Left renal pelvis (tissue), 4 donors: ENCODE data around the gene CPT1B. TPM values are rescaled to one million over a fixed set of nuclear protein-coding genes. Genes with fewer than 3 reads are reported as not detected.

Experiments
- DNase-seq, 4 donors: peaks; one replicate each; pipeline ENCODE4 v3.0.0-alpha.2; 2013; ENCODE audit warnings: low read depth in 4 of 4, low spot score in 3 of 4
- polyA plus RNA-seq, 4 donors: library from polyadenylated mRNA; unstranded; fragments of 120-200 nt; gene quantifications; one replicate each; pipeline ENCODE4 v1.2.1, GENCODE V29; 2013; ENCODE audit not compliant: insufficient read length in 4 of 4

The CPT1B gene
- polyA plus RNA-seq, 4 donors = 7.5 to 17.4 (median 10.2) TPM

DNA sequence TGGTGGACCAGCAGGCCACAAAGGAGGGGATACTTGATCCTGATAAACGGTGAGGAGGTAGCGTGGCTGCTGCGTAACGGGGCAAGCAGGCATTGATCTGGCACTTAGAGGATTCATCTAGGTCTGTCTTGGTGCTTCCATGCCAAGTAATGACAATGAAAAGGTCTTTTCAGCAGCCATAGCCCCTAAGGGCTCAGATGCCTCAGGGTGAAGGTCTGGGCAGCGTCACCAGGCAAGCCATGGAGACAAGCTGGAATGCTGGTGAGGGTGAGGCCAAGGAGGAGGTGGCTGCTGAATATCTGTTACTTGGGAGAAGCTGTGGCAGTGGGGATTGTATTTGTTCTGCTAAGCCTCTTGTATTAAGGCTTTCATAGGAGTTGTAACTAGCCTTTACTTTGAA is 9.2 kb upstream of the CPT1B start:
- DNase-seq = no peak

GRCh38 chr22:50586416-50586815 is 8.2 kb upstream of the CPT1B start:
- DNase-seq = no peak

DNA sequence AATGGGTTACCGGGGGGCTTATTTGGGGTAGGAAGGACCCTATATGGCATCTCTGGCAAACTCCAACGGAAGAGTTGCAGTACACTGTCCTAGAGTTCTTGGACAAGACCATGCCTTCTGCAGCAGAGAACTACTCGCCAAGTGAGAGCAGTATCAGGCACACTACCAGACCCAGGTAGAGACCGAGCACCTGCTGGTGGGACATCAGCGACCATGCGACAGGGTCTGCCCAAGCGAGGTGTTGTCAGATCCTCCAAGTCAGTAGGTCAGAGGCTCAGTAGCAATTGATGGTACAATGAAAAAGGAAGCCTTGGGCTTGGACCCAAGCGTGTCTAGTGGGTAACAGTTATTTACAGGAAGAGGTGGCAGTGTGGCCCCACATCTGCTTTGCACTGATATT is 7.6 kb upstream of the CPT1B start:
- no peak for DNase-seq

GRCh38 chr22:50585238-50585637 is 7.0 kb upstream of the CPT1B start:
- DNase-seq = no peak

- no peak for DNase-seq
These were observed 6.2 kb upstream of the CPT1B start for GRCh38 chr22:50584106-50585096.

DNA sequence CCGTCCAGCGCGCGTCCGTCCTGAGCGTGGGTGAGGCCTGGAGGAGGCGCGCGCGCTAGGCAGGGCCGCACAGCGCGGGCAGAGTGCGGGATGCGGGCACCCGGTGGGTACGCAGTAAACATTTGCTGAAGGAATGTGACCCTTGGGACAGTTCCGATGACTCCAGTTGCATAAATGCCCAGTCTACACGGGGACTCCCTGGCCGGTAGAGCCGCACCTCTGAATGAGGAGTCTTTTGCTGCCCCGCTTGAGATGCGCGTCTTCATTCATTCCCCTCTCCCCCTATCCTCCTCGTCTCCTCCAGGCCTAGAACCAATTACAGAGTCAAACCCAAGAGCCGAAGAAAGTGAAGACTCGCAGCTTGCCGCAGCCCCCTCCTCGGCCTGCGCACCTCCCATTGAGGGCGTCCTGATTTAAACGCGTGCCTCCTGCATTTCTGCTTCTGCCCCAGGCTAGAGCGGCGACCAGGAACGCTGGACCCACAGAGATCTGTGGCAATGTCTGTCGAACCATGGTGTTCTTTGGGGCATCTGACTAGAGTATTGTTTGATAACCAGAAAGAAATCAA is 5.2 kb upstream of the CPT1B start:
- no peak for DNase-seq

- peak; percentile 93 to 95 (median 95) for DNase-seq
These were observed 4.5 kb upstream of the CPT1B start, which contains the start of gene CHKB for GRCh38 chr22:50582493-50583293. CHKB (minus strand) TSS chr22:50582849; CDS start chr22:50582781, 68 bp downstream.

DNA sequence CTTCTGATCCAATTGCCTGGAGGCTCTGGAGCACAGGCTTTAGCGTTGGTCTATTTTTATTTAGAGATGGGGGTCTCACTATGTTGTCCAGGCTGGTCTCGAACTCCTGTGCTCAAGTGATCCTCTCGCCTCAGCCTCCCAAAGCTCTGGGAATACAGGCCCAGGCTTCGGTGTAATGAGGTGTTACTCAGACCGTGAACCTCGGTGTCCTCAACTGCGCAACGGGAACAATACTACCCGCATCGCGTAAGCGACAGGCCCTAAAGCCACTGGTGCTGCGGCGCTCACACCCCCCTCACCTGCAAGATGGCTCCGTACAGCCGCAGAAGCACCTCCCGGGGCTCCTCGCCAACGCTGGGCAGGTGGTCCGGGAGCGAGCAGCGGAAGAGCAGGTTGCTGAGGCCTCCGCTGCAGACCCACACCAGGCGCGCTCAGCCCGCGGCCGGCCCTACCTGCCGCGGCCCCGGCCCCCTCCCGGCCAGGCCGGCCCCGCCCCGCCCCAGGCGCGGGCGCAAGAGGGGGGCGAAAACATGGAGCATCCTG is 3.8 kb upstream of the CPT1B start:
- DNase-seq = no peak

DNA sequence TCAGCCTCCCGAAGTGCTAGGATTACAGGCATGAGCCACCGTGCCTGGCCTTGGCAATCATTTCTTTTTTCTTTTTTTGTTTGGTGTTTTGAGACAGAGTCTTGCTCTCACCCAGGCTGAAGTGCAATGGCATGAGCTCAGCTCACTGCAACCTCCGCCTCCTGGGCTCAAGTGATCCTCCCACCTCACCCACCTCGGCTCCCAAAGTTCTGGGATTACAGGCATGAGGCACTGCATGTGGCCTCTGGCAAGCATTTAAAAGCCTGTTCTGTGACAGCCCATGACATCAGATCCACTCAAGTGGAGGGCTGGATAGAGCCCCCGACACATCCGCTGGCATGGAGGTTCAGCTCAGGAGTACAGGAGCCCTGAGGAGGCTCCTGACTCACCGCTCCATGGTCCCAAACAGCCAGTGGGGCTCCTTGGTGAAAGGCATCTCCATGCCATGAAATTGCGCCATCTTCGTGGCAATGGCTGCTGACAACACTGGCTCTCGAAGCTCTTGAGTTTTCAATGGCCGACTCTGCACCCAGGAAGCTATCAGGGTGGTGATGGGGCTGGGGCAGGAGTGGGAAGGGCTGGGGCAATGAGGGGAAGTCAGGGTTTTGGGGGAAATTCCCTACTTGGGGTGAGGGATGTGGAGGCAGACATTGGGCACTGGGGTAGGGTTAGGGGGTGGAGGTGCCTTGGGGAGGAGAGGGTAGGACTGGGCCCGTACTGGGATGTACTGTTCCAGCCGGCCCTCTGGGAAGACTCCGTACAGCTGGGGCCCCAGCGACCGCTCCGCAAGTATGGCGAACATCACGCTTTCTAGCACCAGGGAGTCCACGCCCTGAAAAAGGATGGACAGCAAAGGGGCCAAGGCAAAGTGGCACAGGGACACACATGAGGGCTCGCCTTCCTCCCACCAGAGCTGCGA is 3.1 kb upstream of the CPT1B start:
- DNase-seq = no peak

DNA sequence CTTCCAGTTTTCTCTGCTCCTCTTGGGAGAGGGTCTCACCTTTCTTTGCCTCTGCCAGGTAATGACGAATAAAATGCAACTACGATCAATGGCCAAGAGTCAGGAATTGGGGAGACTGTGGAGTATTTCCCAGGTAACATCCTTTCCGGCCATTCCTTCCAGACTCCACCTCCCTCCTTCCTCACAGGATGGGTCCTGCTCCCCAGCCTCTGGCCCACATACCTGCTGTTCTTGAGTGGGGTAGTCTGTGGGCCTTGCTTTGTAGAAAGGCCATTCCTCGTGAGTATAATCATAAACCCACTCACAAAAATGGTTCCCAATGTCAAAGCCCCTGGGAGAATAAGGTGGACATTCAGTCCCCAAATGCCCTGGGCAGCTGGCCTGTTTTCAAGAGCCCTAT is 1.5 kb upstream of the CPT1B start:
- no peak for DNase-seq

DNA sequence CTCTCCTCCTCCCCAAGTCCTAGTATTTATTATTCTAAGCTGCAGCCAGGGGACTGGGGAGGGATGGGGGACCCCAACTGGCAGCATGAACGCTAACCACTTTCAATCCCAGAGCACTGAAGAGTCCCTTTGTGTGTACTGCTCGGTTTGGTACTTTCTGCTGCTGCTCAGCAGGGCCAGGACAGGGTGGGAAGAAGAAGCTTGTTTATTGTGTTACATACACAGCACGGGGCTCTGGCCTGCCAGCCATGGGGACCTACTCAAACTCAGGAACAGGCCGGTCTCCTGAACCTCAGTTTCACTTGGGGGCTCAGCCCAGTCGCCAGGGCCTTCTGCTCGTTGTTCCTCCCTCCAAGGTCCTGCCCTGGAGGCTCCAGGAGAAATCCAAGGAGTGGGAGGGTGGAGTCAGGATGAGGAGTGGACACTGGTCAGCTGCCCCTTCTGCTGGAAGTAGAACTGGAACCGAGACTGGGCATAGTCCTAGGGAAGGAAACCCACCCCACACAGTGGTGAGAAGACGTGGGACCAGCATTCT is 616 bp upstream of the CPT1B start:
- DNase-seq = no peak

DNA sequence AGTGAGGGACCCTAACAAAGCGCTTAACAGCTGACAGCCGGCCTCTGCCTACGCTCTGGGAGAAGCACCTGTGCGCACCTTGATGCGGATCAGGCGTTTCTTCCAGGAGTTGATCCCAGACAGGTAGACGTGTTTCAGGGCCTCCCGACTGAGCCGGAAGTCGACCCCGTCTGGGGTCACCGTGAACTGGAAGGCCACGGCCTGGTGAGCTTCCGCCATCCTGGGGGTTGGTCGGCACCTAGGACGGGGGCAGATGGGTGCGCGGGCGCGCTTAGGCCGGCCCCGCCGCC is 585 bp downstream of the CPT1B start:
- DNase-seq = no peak

DNA sequence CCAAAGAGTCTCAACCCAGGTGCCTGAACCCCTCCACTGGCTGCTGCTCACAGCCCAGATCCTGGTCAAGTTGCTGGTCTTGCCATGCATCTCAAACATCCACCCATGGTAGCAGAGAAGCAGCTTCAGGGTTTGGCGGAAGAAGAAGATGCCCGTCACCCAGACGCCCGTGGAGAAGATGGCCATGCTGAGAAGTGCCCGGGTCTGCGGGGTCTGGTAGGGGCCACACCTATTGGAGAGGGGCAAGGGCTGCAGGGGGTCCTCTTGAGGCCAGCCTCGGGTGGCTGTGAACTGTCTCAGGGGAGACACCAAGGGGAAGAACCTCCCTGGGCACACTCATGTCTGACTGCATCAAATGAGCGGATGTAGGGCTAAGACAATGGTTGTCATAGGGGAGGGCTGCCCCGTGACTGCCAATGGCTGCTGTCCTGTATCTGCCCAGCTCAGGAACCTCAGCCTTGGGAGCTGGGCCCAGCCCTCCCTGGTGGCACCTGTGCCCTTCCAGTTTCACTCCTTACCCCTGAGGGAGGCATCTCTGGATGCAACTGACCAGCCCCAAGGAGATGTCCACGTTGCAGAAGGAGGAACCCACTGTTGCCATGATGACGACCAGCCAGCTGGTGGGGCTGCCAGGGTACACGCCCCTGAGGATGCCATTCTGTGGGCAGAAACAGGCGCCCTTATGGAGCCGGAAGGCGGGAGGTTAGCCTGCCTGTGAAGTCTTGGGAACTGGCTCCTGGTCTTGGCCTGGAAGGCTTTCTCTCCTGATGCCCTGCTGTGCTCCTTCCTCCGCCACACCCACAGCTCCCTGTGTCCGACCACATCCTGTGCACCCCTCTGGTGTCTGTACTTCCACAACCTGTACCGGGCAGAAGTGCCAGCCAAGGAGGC is 1.2 kb downstream of the CPT1B start:
- DNase-seq = no peak

GRCh38 chr22:50576070-50576469 is 2.2 kb downstream of the CPT1B start:
- DNase-seq = no peak

DNA sequence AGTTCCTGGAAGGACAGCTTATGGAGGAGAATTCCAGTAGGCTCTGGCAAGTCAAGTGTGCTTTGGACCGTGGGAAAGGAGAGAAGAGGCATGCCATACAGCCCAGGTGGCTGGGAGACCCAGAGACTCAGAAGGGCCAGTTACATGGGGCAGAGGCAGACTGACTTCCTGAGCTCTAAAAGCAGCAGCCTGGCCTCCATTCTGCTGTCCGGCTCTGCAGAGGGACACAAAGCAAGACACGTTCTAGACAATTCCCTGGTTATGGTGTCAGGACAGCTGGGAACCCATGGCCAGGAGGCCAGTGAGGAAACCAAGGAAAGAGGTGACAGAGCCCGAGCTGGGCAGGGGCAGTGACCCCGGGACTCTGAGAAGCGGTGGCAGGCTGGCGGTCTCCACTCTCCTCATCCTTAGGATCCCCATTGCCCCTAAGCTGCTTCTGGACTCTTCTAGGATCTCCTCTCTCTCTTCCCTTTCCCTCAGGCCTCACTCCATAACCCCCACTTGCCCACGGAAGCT is 2.7 kb downstream of the CPT1B start:
- DNase-seq = no peak

DNA sequence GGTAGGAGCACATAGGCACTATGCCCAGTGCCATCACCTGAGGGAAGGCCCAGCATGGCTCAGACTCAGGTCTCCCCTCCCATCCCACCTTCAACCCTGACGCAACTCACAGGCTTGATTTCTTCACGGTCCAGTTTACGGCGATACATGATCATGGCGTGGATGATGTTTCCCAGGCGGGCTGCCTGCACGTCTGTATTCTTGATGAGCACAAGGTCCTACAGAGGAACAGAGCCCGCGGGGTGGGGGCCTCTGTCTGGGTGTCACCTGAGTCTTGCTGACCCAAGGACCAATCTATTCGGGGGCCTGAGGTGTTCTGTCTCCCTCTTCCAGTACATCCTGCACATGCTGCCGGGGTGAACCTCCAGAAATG is 3.9 kb downstream of the CPT1B start:
- no peak for DNase-seq

GRCh38 chr22:50573491-50574382 is 4.5 kb downstream of the CPT1B start:
- no peak for DNase-seq

- no peak for DNase-seq
These were observed 5.3 kb downstream of the CPT1B start for GRCh38 chr22:50572965-50573364.
